Fibroblast of lung (primary cell): ENCODE results near the gene PGM2. TPM values are rescaled to one million over a fixed set of nuclear protein-coding genes. Genes with fewer than 3 reads are reported as not detected.

ENCODE experiments used
- DNase-seq, 2 donors: peaks; one replicate each; pipeline versions ENCODE4 v3.0.0 to v3.0.0-alpha.2; 2010; ENCODE audit warnings: low read depth in 2 of 2
- H2AFZ ChIP-seq: 2 replicates; pipeline ENCODE4 v1.5.1; 2012; ENCODE audit warnings: low read length, control low read depth, inconsistent platforms
- H3K27ac ChIP-seq: 2 replicates; pipeline ENCODE4 v1.5.1; 2011; ENCODE audit warnings: low read length, control low read depth; ENCODE audit not compliant: insufficient read depth
- H3K27me3 ChIP-seq: 2 replicates; pipeline ENCODE4 v1.5.1; 2011; ENCODE audit warnings: mild to moderate bottlenecking, low read length; ENCODE audit not compliant: control insufficient read depth, insufficient read depth
- H3K36me3 ChIP-seq: 2 replicates; pipeline ENCODE4 v1.5.1; 2011; ENCODE audit warnings: low read length; ENCODE audit not compliant: control insufficient read depth, insufficient read depth
- H3K4me1 ChIP-seq: 2 replicates; pipeline ENCODE4 v1.5.1; 2011; ENCODE audit warnings: low read length; ENCODE audit not compliant: control insufficient read depth, insufficient read depth; ENCODE audit errors: extremely low read depth
- H3K4me2 ChIP-seq: 2 replicates; pipeline ENCODE4 v1.5.1; 2011; ENCODE audit warnings: low read length, control low read depth; ENCODE audit not compliant: insufficient read depth; ENCODE audit errors: extremely low read depth
- H3K4me3 ChIP-seq, 4 experiments: fragments of 200-600 bp in 1 of 4; sonication (generic) in 1 of 4; replicated peaks in 1 of 4; 2 replicates each; pipeline ENCODE4 v1.5.1; 2011 to 2016; ENCODE audit warnings: low read length in 4 of 4, low read depth in 3 of 4, mild to moderate bottlenecking in 3 of 4, control low read depth in 2 of 4, inconsistent platforms in 1 of 4, mixed read lengths in 1 of 4; ENCODE audit not compliant: insufficient read depth in 1 of 4; ENCODE audit errors: control extremely low read depth in 1 of 4
- H3K79me2 ChIP-seq: 2 replicates; pipeline ENCODE4 v1.5.1; 2012; ENCODE audit warnings: mild to moderate bottlenecking, low read length, inconsistent platforms; ENCODE audit not compliant: control insufficient read depth, insufficient read depth
- H3K9ac ChIP-seq: 2 replicates; pipeline ENCODE4 v1.5.1; 2011; ENCODE audit warnings: mild to moderate bottlenecking, low read length, control low read depth; ENCODE audit not compliant: insufficient read depth
- H3K9me3 ChIP-seq: 2 replicates; pipeline ENCODE4 v1.5.1; 2012; ENCODE audit warnings: low read depth, low read length; ENCODE audit not compliant: control insufficient read depth, insufficient read depth
- H4K20me1 ChIP-seq: 2 replicates; pipeline ENCODE4 v1.5.1; 2011; ENCODE audit warnings: low read length; ENCODE audit not compliant: control insufficient read depth, insufficient read depth; ENCODE audit errors: extremely low read depth
- CTCF ChIP-seq, 2 donors: IDR thresholded peaks in 1 of 2; conservative IDR thresholded peaks in 1 of 2; 1 replicate in 1 of 2; 2 replicates in 1 of 2; pipeline ENCODE4 v1.5.1; 2011 to 2012; ENCODE audit warnings: low read length in 2 of 2, control low read depth in 1 of 2, inconsistent platforms in 1 of 2, low read depth in 1 of 2, mild to moderate bottlenecking in 1 of 2
- EZH2 ChIP-seq: IDR thresholded peaks from 2 replicates; pipeline ENCODE4 v1.5.1; 2012; ENCODE audit warnings: low read length, control low read depth, mild to moderate bottlenecking; ENCODE audit errors: missing control alignments
- polyA plus RNA-seq, 2 donors: library from polyadenylated mRNA; depleted of rRNA in 1 of 2; stranded (reverse) in 1 of 2; unstranded in 1 of 2; fragments of >200 nt; gene quantifications; 2 replicates each; pipeline ENCODE4 v1.2.1, GENCODE V29; 2011 to 2012; ENCODE audit warnings: missing spikeins in 1 of 2
- total RNA-seq: library from RNA; depleted of rRNA; stranded (reverse); fragments of >200 nt; gene quantifications from 2 replicates; pipeline ENCODE4 v1.2.1, GENCODE V29; 2014

The PGM2 gene
- total and polyA plus RNA-seq, 2 donors (not counting 1 experiment from before 2014, with no cell fraction given): 15.0 to 15.1 TPM

GRCh38 chr4:37895271-37895670 lies 68.8 kb downstream of the PGM2 start:
- Histone ChIP-seq H3K36me3 (no peaks in the 10 kb centered on the region), H3K79me2 (no peaks in the 10 kb centered on the region), H3K27me3 (peaks cover 7% of the 10 kb centered on the region), H3K4me3 (no peak overlapping the region), H3K4me1 (peaks cover 1% of the 10 kb centered on the region), H3K27ac (no peak overlapping the region), H3K9me3 (no peaks in the 10 kb centered on the region), H2AFZ (no peak overlapping the region), H3K4me2 (no peak overlapping the region), H4K20me1 (no peaks in the 10 kb centered on the region), H3K9ac (no peak overlapping the region)
- DNase-seq: no peak
- no peak for TF ChIP-seq EZH2
- no peak for TF ChIP-seq CTCF (conservative IDR thresholded peaks at IDR 0.05 in 1 of 2, IDR thresholded peaks at IDR 0.05 in 1 of 2; ENCODE audit: low read depth in 1 of 2, low read length in 2 of 2)

- H3K9ac ChIP-seq: no peak overlapping the region
Observed at GRCh38 chr4:37896206-37896860, 69.8 kb downstream of the PGM2 start.

GRCh38 chr4:37902212-37902611 lies 75.7 kb downstream of the PGM2 start:
- TF ChIP-seq CTCF (conservative IDR thresholded peaks at IDR 0.05 in 1 of 2, IDR thresholded peaks at IDR 0.05 in 1 of 2; ENCODE audit: low read depth in 1 of 2, low read length in 2 of 2) (no peak), EZH2 (no peak)
- no peaks in the 10 kb centered on the region for H3K79me2 ChIP-seq
- H3K4me1 ChIP-seq: no peaks in the 10 kb centered on the region
- H3K4me3 ChIP-seq: no peak overlapping the region
- H3K9me3 ChIP-seq: no peaks in the 10 kb centered on the region
- H3K4me2 ChIP-seq: no peak overlapping the region
- H3K36me3 ChIP-seq: no peaks in the 10 kb centered on the region
- no peak overlapping the region for H2AFZ ChIP-seq
- H4K20me1 ChIP-seq: no peaks in the 10 kb centered on the region
- no peak overlapping the region for H3K27ac ChIP-seq
- no peaks in the 10 kb centered on the region for H3K27me3 ChIP-seq
- no peak for DNase-seq
- no peak overlapping the region for H3K9ac ChIP-seq

More at GRCh38 chr4:37896206-37896860, 69.8 kb downstream of the PGM2 start:
- Histone ChIP-seq H3K4me1 (no peaks in the 10 kb centered on the region), H3K27me3 (peaks cover 5% of the 10 kb centered on the region), H3K4me3 (no peak overlapping the region), H3K79me2 (no peaks in the 10 kb centered on the region), H4K20me1 (no peaks in the 10 kb centered on the region), H3K9me3 (no peaks in the 10 kb centered on the region), H2AFZ (no peak overlapping the region), H3K36me3 (no peaks in the 10 kb centered on the region), H3K27ac (no peak overlapping the region), H3K4me2 (no peak overlapping the region)
- TF ChIP-seq EZH2 (no peak), CTCF (conservative IDR thresholded peaks at IDR 0.05 in 1 of 2, IDR thresholded peaks at IDR 0.05 in 1 of 2; ENCODE audit: low read depth in 1 of 2, low read length in 2 of 2) (no peak)
- DNase-seq: no peak
